ENCODE results near the gene ARID1A.

- TF ChIP-seq CTCF (conservative IDR thresholded peaks at IDR 0.05; ENCODE audit: low read depth, low read length), result no peak
- no peak for TF ChIP-seq EZH2 (IDR thresholded peaks at IDR 0.05; ENCODE audit: borderline replicate concordance, low read depth, low read length, poor library complexity, severe bottlenecking)
Measured at GRCh38 chr1:26731233-26731902, 35.6 kb downstream of the ARID1A start.

All from A673 (cell line).